ENCODE results near the gene RRAGC.

RRAGC gene
- total RNA-seq: 19.9 to 85.4 (median 37.3) reads per million in 17 experiments

DNA sequence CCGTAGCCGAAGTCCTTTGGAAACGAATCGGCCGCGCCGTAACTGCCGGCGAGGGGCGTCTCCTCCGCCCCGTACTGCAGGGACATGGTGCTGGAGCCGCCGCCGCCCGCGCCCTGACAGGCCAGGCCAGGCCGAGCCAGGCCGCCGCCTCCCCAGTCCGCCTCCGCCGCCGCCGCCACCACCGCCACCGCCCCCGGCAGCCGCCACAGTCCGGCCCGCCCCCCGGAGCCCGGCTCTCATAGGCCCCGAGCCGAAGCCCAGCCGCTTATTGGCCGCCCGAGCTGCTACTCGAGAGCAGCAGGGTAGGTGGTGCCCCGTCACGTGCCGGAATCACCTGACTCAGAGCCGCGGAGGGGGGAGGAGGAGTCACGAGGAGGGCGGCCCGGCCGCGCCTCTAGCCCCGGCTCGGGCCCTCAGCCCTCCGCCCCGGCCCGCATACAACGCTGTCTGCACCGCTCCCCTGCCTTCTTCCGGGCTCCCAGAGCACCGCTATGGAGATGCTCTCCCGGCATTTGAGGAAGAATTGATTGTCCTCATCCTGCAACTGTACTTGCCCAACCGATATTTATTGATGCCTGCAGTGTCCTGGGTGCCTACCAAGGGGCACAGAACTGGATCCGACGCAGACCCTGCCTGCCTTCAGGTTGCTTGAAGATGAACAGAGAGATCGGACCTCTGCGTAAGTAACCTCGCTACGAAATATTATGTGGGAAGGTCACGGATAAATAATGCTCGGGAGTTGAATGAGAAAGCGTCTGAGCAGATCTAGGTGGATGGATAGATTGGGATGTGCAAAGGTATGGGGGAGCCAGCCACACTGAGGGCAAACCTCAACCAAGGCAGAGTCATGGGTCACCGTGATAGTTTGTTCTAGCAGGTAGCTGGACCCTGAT, at the start of gene RRAGC:
TSS of gene RRAGC (minus strand) at position 212 of the 893 bp plus-strand sequence. CDS start at position 86, 126 bp downstream.
- peak; percentile 99 to 100 (median 99) for DNase-seq

GRCh38 chr1:38908821-38909220, 49.2 kb upstream of the RRAGC start:
- no peak for DNase-seq

DNA sequence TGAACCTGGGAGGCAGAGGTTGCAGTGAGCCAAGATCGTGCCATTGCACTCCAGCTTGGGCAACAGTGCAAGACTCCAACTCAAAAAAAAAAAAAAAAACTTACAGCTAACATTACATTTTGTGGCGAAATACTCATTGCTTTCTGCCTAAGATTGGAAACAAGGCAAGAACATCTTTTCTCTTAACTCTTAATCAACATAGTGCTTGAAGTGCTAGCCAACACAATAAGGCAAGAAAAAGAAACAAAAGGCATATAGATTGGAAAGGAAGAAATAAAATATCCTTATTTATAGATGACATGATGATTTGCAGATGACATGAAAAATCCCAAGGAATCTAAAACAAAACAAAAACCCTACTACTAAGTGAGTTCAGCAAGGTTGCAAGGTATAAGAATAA, 46.4 kb upstream of the RRAGC start:
- DNase-seq: no peak

DNA sequence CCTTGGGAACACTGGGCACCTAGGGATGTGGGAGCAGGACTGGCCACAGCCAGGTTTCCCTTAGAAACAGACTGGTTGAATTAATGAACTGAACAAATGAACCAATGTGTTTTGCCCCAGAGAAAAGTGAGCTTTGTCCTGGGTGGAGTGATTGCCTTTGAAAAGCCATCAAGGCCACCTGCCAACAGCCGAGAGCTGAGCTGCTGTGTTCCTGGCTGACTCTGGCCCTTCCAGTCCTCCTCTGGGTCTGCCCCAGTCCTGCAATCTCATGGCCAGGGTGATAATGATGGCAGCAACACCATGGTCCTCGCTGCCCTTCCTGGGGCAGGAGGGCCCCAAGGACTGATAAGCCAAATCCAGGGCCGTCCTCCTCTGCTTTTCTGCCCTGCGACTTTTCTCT, 40.0 kb upstream of the RRAGC start:
- DNase-seq: no peak

GRCh38 chr1:38898653-38899230, 39.2 kb upstream of the RRAGC start:
- no peak for DNase-seq

GRCh38 chr1:38896169-38896568, 36.6 kb upstream of the RRAGC start:
- DNase-seq: no peak

GRCh38 chr1:38892976-38893375, 33.4 kb upstream of the RRAGC start:
- DNase-seq: no peak

- no peak for DNase-seq
Measured at GRCh38 chr1:38891753-38892152, 32.2 kb upstream of the RRAGC start.

- DNase-seq: no peak
Measured at GRCh38 chr1:38889589-38889988, 30.0 kb upstream of the RRAGC start.

GRCh38 chr1:38888423-38889333, 29.1 kb upstream of the RRAGC start:
- no peak for DNase-seq

DNA sequence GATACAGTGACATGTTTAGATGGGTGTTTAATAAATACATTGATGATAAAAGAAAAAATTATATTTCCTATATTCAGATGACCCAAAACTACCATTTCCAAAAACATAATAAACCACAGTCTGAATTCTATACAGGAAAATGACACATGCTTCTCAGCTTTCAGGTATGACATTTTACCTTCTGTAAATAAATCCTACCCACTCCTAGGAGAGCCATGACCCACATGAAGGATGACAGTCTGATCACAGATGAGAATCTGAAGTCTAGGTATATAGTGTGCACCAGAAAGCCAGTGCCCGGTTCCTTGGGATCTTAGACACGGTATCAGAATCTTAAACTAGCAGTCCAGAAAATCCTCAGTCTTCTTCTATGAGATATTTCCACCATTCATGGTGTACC, 25.5 kb upstream of the RRAGC start:
- no peak for DNase-seq

GRCh38 chr1:38881487-38881886, 21.9 kb upstream of the RRAGC start, which contains the start of gene GJA9:
TSS of gene GJA9 (minus strand) at chr1:38881587. CDS start at chr1:38876098, 5,489 bp downstream.
- no peak for DNase-seq

GRCh38 chr1:38875811-38876210, 16.2 kb upstream of the RRAGC start:
- no peak for DNase-seq

DNA sequence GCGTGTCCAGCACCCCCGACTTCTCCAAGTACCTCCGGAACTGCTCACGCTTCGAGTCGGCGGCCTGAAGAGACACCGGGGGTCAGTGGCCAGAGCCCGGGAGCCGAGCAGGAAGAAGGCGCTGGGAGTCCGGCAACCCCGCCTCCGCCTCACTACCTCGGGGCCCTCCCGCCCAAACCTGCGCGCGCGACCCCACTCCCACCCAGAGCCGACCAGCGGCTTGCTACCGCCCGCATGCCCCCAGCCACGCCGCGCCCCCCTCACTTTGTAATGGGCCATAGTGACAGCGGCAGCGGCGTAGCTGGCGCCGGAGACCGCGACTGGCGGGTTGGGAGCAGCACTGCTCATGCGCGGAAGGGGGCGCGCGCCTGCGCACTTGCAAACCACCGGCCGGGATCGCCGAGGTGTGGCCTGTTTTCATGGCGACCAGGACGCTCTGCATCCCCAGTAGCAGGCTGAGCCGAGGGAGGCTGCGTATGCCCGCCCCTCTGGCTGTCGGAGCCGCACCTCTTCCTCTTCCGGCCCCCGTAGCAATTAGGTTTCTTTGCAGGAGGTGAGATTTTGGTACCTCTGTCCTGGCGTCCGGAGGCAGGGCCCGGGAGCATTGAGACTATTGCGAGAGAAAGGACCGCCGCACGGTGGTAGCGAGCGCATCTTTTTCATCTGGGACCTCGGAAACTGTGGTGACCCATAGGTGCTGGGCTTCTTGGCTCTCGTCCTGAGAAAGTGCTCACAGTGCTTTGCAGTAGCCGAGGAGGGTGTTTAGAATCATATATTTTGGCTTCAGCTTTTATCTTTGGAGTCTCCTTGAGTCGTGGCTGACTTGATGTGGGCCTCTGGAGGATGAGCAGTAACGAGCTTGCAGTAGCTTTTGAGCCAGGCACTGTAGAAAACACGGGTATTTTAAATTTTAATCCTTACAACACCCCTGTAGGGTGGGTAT, 13.7 kb upstream of the RRAGC start, which contains the start of gene MYCBP:
TSS of gene MYCBP (minus strand) at position 322 of the 943 bp plus-strand sequence. CDS start at position 279, 43 bp downstream.
- DNase-seq: peak; percentile 97 to 98 (median 97)

- peak; percentile 23 to 61 (median 44) for DNase-seq
Measured at GRCh38 chr1:38872401-38873026, 12.9 kb upstream of the RRAGC start.

- DNase-seq: no peak
Measured at GRCh38 chr1:38870996-38871395, 11.4 kb upstream of the RRAGC start.

- DNase-seq: no peak
Measured at GRCh38 chr1:38867208-38867607, 7.6 kb upstream of the RRAGC start.

GRCh38 chr1:38865112-38865715, 5.6 kb upstream of the RRAGC start:
- DNase-seq: no peak

DNA sequence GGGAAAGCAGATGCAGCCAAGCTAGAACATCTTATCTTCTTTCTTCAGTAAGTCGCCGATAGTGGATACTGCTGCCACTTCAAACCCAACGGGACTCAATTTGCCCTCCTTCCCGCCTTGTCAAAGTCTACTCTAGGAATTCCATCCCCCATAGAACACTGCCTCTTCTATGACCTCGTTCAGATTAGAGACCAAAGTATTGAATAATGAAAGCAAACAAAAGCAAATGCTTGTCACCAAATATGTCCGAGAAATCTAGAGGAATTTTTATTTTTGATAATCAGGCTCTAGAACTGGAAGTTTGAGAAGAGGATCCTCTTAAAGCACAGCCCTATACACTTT, 853 bp upstream of the RRAGC start:
- DNase-seq: no peak

- peak; percentile 44 to 66 (median 54) for DNase-seq
Measured at GRCh38 chr1:38858833-38859560, 575 bp downstream of the RRAGC start.
